ENCODE measurements around the gene CCDC24. TPM values are rescaled to one million over a fixed set of nuclear protein-coding genes. Genes with fewer than 3 reads are reported as not detected.
A peak's percentile ranks its signal among the peaks of the same experiment; 100 is the strongest.

The CCDC24 gene
- total and polyA plus RNA-seq, 2 of the 13 experiments (the other 11 are each of a cell fraction or from before 2014, with no cell fraction given) = 1.4 to 2.9 TPM

DNA sequence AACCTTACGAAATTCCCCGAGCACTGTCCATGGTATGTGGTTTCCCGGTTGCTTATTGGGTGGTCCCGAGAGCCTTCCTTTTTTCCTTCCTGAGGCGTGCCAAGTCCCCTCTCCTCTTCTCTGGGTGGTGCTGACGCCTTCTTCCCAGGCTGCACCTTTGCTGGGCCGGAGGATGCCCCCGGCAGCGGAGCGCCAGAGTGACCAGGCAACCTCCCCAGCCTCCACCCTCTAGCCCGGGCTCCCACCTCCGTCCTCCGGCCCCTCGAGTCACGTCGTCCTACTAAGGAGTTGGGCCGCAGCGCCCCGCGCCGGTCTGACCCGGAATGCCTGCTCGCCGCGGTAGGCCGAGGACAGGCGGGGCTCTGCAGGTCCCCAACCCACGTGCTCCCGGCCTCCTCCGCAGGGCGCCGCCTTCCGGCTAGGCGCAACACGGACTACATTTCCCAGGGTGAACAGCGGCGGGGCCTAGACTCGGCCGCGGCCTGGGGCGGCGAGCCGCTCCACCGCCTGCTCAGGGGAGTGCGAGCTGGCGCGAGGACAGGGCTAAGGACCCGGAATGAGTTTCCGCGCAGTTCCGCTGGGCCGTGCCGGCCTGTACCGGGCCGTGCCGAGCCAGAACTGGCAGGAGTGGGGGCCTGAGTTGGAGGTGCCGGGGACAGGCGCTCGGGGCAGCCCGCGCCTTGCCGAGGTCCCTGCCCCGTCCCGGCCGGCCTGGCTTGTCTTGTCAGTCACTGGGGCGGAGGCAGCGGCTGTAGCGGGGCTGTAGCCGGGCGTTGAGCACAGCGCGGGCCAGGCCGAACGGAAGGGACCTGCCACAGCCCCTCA, 45.0 kb upstream of the CCDC24 start, which contains the start of gene IPO13 (continued):
- TF ChIP-seq, protein P1, sequence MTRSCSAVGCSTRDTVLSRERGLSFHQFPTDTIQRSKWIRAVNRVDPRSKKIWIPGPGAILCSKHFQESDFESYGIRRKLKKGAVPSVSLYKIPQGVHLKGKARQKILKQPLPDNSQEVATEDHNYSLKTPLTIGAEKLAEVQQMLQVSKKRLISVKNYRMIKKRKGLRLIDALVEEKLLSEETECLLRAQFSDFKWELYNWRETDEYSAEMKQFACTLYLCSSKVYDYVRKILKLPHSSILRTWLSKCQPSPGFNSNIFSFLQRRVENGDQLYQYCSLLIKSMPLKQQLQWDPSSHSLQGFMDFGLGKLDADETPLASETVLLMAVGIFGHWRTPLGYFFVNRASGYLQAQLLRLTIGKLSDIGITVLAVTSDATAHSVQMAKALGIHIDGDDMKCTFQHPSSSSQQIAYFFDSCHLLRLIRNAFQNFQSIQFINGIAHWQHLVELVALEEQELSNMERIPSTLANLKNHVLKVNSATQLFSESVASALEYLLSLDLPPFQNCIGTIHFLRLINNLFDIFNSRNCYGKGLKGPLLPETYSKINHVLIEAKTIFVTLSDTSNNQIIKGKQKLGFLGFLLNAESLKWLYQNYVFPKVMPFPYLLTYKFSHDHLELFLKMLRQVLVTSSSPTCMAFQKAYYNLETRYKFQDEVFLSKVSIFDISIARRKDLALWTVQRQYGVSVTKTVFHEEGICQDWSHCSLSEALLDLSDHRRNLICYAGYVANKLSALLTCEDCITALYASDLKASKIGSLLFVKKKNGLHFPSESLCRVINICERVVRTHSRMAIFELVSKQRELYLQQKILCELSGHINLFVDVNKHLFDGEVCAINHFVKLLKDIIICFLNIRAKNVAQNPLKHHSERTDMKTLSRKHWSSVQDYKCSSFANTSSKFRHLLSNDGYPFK (CRISPR knock-in tag; IDR thresholded peaks at IDR 0.05; ENCODE audit: borderline replicate concordance) = peak; percentile 90; the same call in 1 of the 2 replicates
- peak; percentile 48; the same call in 1 of the 2 replicates for TF ChIP-seq ZNF3 (CRISPR knock-in tag; IDR thresholded peaks at IDR 0.05)
- no peak for TF ChIP-seq XBP1 (CRISPR knock-in tag; IDR thresholded peaks at IDR 0.05)
- TF ChIP-seq MAZ (IDR thresholded peaks at IDR 0.05; ENCODE audit: borderline replicate concordance, low read depth, low read length) = no peak
- TF ChIP-seq MAZ (CRISPR knock-in tag; IDR thresholded peaks at IDR 0.05; ENCODE audit: low read depth) = peak; percentile 94
- TF ChIP-seq HNRNPUL1 (IDR thresholded peaks at IDR 0.05; ENCODE audit: low read depth, low read length) = no peak
- TF ChIP-seq, protein P2, sequence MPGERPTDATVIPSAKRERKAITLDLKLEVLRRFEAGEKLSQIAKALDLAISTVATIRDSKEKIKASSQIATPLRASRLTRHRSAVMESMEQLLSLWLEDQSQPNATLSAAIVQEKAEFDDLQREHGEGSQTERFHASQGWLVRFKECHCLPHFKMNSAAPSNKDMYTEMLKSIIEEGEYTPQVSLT (CRISPR knock-in tag; IDR thresholded peaks at IDR 0.05; ENCODE audit: borderline replicate concordance, low read depth) = no peak
- TF ChIP-seq TFDP1 (CRISPR knock-in tag; IDR thresholded peaks at IDR 0.05; ENCODE audit: borderline replicate concordance) = peak; percentile 94
- TF ChIP-seq SRSF4 (IDR thresholded peaks at IDR 0.05; ENCODE audit: low read depth, low read length, poor library complexity, severe bottlenecking) = no peak
- TF ChIP-seq, protein P3, sequence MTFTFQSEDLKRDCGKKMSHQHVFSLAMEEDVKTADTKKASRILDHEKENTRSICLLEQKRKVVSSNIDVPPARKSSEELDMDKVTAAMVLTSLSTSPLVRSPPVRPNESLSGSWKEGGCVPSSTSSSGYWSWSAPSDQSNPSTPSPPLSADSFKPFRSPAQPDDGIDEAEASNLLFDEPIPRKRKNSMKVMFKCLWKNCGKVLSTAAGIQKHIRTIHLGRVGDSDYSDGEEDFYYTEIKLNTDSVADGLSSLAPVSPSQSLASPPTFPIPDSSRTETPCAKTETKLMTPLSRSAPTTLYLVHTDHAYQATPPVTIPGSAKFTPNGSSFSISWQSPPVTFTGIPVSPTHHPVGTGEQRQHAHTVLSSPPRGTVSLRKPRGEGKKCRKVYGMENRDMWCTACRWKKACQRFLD (CRISPR knock-in tag; IDR thresholded peaks at IDR 0.05; ENCODE audit: borderline replicate concordance) = 0 out of 2 replicates have a peak, but pooled peaks have one; percentile 58
- TF ChIP-seq YY1 (IDR thresholded peaks at IDR 0.05; ENCODE audit: insufficient read depth, insufficient replicate concordance, low read depth, low read length) = no peak
- TF ChIP-seq TGIF2 (CRISPR knock-in tag; IDR thresholded peaks at IDR 0.05) = peak; percentile 16; the same call in 1 of the 2 replicates
- no peak for TF ChIP-seq PRMT3 (CRISPR knock-in tag; IDR thresholded peaks at IDR 0.05; ENCODE audit: borderline replicate concordance, low read depth)
- TF ChIP-seq XRCC5 (optimal IDR thresholded peaks at IDR 0.05; ENCODE audit: low read length) = peak; percentile 98
- TF ChIP-seq ZNF761 (CRISPR knock-in tag; conservative IDR thresholded peaks at IDR 0.05) = peak; percentile 88
- no peak; the same call in 1 of the 2 replicates for TF ChIP-seq ZNF264 (CRISPR knock-in tag; IDR thresholded peaks at IDR 0.05)
- TF ChIP-seq, protein P4, sequence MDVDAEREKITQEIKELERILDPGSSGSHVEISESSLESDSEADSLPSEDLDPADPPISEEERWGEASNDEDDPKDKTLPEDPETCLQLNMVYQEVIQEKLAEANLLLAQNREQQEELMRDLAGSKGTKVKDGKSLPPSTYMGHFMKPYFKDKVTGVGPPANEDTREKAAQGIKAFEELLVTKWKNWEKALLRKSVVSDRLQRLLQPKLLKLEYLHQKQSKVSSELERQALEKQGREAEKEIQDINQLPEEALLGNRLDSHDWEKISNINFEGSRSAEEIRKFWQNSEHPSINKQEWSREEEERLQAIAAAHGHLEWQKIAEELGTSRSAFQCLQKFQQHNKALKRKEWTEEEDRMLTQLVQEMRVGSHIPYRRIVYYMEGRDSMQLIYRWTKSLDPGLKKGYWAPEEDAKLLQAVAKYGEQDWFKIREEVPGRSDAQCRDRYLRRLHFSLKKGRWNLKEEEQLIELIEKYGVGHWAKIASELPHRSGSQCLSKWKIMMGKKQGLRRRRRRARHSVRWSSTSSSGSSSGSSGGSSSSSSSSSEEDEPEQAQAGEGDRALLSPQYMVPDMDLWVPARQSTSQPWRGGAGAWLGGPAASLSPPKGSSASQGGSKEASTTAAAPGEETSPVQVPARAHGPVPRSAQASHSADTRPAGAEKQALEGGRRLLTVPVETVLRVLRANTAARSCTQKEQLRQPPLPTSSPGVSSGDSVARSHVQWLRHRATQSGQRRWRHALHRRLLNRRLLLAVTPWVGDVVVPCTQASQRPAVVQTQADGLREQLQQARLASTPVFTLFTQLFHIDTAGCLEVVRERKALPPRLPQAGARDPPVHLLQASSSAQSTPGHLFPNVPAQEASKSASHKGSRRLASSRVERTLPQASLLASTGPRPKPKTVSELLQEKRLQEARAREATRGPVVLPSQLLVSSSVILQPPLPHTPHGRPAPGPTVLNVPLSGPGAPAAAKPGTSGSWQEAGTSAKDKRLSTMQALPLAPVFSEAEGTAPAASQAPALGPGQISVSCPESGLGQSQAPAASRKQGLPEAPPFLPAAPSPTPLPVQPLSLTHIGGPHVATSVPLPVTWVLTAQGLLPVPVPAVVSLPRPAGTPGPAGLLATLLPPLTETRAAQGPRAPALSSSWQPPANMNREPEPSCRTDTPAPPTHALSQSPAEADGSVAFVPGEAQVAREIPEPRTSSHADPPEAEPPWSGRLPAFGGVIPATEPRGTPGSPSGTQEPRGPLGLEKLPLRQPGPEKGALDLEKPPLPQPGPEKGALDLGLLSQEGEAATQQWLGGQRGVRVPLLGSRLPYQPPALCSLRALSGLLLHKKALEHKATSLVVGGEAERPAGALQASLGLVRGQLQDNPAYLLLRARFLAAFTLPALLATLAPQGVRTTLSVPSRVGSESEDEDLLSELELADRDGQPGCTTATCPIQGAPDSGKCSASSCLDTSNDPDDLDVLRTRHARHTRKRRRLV (CRISPR knock-in tag; IDR thresholded peaks at IDR 0.05) = no peak

Measured in HepG2 (cell line).